ENCODE data around the gene NUP54.

The NUP54 gene, protein sequence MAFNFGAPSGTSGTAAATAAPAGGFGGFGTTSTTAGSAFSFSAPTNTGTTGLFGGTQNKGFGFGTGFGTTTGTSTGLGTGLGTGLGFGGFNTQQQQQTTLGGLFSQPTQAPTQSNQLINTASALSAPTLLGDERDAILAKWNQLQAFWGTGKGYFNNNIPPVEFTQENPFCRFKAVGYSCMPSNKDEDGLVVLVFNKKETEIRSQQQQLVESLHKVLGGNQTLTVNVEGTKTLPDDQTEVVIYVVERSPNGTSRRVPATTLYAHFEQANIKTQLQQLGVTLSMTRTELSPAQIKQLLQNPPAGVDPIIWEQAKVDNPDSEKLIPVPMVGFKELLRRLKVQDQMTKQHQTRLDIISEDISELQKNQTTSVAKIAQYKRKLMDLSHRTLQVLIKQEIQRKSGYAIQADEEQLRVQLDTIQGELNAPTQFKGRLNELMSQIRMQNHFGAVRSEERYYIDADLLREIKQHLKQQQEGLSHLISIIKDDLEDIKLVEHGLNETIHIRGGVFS

DNA sequence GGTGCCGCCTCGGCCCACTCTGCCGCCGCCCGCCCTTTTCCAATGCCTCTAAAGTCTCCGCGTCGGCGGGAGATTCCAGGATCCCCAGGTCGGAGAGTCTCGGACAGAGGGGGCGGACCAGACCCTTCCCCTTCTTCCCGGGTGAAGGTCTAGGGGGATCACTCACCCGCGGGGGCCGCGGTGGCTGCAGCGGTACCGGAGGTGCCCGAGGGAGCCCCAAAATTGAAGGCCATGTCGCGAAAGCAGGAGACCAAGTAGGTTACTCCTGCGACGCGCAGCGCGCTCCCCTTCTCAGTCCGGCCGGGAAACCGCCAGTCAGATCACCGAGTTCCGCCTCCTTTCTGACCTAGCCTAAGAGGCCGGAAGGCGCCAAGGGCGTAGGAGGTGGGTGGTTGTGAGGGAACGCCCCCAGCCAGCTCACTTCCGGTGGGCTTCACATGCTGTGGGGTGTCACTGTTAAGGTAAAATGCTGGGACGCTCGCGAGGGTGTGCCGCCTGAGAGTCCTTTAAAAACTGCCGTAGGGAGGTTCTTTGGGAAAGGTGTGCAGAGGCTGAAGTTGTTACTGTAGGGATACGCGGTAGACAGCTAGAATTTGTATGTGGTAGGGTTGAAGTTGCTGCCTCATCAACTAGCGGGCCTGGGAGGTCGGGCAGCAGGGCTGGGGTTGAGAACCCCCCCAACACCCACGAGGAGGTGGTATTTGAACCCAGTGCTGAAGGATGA, at the start of gene NUP54:
Gene NUP54, minus strand, starts transcription at position 256 of the 724 bp plus-strand sequence. Its CDS starts 23 bp downstream, at position 233.
- peak; percentile 95 for DNase-seq

DNA sequence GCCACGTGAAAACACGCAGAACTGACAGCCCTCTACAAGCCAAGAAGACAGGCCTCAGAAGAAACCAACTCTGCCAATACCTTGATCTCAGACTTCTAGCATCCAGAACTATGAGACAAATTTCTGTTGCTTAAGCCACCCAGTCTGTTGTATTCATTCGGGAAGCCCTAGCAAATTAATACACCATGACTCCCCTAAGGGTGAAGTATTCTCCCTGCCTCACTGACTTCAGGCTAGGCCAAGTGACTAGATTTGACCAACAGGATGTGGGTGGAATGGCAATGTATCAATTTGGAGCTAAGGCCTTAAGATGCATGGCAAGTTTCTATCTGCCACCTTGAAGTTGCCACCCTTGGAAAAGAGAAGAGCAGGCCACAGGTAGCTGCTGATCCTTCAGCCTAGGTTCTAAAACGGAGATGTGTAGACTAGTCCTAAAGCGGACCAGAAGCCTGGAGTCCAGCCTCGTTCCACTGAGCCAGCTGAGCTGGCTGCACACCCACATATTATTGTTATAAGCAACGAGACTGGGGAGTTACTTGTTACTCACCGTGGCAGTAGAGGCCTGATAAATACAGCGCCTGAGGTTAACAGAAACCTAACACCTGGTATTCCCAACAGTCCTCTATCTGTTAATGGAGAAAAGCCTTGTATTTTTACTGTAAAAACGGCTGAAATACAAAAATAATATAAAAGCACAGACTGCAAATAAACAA, 49.0 kb upstream of the NUP54 start:
- DNase-seq: no peak

DNA sequence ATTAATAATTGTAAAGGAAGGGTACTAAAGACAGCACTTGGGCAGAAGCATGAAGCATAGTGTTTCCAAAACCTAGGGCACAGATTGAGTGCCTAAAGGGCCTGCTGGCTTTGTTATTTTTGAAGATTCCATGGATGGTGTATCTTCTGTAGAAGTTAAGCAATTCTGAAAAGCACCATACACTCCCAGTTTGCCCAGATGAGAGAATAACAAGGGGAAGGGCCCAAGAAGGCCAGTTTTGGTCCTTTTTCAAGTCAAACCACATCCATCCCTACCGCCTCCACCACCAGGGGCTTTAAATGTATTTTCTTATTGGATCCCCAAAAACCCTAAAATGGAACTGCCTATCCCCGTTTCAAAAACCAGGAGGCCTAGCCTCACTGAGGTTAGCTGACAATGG, 48.2 kb upstream of the NUP54 start:
- no peak for DNase-seq

DNA sequence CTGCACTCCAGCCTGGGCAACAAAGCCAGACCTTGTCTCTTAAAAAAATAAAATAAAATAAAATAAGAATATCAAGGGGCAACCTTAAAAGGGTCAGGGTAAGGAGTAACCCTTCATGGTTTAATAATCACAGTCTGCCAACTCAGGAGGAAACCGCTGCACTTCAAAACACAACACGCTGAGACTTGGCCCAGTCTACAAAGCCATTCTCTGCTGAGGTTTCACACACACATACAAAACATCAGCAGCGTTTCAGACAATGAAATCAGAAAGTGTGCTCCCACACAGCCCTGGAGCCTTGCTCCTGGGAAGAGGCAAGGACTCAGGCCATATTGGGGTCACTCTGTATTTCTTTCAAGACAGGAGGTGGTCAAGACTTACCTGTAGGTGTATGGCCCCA, 47.1 kb upstream of the NUP54 start:
- no peak for DNase-seq

DNA sequence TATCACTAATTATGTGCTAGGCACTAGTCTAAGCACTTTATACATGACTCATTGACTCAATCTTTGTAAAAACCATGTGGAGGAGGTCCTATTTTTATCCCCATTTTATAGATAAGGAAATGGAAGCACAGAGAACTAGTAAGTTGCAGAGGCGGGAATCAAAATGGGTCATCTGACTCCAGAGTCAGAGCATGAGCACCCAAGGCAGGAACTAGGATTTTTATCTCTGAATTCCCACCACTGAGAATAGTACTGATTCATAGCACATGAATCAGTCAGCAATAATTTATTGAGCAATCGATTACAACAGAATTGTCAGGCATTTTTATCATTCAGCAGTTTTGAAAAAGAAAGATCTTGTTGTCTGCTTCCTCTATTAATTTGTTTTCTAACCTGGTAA, 46.1 kb upstream of the NUP54 start:
- no peak for DNase-seq

DNA sequence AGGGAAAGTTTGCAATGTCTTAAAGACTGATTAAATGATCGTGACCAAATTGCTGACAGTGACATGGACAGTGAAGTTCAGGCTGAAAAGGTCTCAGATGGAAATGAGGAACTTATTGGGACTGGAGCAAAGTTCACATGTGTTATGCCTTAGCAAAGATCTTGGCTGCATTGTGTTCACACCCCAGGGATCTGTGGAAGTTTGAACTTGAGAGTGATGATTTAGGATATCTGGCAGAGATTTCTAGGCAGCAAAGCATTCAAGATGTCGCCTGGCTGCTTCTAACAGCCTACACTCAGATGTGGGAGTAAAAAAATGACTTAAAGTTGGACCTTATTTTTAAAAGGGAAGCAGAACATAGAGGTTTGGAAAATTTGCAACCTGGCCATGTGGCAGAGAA, 44.0 kb upstream of the NUP54 start:
- no peak for DNase-seq

DNA sequence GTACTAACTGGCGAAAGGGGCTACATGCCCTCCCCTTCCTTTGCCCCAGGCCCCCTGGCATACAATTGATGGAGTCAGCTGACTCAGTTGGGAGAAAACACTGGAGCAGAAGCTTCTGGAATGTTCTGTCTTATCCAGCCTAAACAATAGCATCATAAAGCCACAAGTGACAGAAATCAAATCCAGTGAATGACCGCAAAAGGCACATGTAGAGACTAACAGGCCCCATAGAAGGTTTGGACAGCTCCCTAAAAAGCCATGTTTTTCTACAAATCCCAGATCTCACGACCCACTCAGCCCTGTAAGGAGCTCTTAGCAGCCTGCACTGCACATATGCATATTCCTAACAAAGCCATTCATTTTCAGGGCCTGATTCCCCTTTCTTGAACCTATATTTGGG, 40.4 kb upstream of the NUP54 start:
- no peak for DNase-seq

DNA sequence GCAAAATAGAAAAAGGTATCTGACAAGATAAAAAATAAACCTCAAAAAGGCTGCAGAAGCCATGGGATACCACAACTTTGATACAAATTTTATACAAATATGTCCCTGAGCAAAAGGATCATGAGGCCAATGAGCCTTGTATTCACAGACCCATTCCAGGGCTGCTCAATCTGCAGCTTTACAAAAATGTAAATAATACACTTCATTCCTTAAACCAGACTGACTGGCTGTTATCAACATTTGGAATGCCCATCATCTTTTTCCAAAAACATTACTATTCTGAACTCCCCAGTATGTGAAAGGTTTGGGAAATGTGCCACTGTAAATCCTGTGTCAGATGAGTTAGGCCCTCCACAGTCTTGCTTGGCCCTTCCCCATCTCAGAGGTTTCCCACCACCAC, 40.0 kb upstream of the NUP54 start:
- DNase-seq: no peak

DNA sequence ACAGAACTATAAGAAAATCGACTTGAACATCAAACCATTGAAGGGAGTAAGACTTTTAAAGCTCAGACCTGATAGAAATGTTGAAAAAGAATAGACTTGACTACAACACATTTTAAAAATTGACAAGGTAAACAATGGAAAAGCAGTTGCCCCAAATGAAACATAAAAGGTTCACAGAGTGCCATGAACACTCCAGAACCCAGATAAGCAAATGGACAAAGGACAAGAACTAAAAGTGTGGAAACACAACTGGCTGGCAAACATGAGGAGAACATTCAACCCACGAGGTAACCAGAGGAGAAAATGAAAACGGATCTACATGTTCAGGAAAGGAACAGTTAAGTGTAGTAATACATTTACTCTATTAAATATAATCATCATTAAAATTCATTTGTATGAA, 39.0 kb upstream of the NUP54 start:
- no peak for DNase-seq

DNA sequence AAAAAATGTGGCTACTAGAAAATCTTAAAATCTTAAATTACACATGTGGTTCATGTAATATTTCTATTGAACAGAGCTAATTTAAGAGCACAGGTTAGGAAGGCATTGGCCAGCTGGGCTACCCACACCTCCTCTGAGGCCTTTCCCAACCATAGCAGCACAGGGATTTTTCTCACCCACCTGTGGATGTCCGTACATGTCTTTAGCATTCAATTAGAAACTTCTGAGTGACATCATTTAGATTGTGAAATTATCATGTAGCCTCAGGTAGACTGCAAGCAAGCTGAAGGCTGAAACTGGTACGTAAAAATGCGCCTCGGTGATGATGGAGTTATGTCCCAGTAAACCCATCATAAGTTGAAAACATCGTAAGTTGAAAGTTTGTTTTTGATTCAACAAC, 34.3 kb upstream of the NUP54 start:
- DNase-seq: no peak

DNA sequence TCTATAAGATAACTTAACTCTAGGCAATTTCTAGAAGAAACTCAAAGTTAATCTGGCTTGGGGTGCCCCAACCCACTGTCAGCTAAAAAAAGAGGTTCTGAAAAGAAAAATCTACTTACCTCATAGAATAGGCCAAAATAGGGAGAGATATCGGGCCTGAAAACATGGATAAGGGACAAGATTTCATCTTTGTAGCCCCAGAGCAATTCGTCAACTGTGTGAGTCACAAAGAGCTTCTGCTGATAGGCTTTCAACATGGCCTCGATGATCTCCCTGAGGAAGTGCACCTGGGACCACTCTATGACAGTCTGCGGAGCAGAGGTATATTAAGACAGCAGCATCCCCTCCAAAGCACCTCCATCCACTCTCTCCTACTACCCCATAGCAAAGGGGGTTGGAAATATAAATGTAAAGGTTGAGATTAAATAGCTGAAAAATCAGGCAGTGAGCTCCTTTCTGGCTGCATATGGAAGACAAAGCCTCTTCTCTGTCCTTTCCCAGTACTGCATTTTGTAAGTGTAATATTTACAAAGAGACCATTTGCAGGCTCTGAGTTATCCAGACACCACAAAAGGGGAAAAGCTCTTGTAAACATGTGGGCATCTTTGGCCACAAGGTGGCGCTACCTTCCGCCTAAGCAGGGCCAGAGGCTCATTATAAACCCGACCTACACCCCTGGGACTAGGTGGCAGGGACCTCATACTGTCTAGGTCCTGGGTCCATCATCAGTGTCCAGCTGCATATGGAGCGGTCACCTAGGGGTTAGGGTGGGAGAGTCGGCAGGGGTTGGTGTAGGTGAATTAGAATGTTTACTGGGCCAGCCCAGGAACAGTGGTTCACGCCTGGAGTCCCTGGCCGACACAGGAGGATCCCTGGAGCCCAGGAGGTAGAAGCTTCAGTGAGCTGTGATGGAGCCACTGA, 31.5 kb upstream of the NUP54 start:
- DNase-seq: peak; percentile 77

DNA sequence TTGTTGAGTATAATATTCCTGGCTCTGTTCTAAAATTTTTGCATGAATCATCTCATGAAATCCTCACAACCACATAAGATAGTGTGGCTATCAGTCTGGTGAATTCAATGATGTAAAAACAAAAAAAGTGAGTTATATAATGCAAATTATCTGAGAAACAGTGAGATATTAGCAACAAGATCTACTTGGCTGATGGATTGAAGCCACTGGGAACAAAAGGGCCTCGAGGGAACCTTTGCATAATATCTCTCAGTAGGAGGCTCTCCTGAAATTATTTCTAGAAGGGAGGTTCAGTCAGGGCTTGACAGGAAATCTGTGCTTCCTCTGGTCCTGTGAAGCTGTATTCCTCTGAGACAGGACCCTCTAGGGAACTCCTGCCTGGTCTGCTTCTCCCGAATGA, 30.1 kb upstream of the NUP54 start:
- no peak for DNase-seq

DNA sequence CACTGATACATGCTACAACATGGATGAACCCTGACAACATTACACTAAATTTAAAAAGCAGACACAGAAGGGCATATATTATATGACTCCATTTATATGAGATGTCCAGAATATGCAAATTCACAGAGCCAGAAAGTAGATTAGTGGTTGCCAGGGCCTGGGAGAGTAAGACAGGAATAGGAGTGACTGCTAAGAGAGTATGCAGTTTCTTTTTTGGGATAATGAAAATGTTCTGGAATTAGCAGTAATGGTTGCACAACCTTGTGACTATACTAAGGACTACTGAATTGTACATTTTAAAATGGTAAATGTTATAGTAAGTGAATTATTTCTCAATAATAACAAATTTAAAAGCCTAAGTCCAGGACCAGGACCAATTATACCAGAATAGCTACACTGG, 29.5 kb upstream of the NUP54 start:
- DNase-seq: no peak

DNA sequence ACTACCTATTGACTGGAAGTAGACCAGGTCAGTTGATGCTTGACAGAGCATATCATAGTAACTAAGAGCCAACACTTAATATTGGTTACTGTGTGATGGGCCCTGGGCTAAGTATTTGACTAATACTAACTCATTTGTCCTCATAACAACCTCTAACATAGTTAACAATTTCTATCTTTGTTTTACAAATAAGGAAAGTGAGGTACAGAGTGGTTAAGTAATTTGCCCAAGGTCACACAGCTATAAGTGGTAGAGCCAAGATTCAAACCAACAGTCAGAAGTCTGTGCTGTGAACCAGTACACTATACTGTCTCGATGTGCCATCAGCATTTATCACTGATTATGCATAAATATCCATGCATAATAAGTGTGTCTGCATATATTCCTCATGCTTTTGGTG, 27.1 kb upstream of the NUP54 start:
- no peak for DNase-seq

DNA sequence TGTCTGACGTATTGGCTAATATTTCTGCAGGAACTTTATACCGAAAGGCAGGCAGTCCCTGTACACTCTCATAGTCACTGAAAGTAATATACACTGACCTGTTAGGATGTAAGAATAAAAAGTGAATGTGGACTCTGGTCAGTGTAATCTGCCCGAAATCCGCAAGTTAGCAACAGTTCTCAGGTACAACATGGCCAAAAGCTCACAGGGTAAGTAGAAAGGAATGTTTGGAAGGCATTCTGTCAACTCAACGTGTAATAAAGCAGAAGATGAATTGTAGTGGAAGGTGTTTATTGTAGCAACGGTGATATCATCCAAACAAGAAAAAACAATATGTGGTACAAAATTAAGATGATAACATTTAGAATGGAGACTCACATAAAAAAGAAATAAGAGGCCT, 26.0 kb upstream of the NUP54 start:
- DNase-seq: no peak

DNA sequence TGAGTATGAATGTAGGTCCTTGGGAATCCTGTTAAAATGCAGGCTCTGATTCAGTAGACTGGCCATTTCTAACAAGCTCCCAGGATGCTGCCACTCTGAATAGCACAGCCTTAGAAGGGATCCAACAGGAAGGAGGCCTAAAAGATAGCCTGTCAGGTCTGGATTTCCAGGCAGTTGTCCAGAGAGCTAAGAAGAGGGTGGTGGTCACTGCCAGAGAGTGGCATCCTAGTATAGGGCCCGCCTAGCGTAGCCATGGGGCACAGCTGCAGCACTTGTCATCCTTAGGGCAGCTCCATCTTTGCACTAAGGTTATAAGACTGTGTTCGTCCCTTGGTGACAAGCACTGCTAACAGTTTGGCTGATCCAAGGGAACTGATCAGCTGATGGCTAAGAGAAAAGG, 20.5 kb upstream of the NUP54 start:
- no peak for DNase-seq

DNA sequence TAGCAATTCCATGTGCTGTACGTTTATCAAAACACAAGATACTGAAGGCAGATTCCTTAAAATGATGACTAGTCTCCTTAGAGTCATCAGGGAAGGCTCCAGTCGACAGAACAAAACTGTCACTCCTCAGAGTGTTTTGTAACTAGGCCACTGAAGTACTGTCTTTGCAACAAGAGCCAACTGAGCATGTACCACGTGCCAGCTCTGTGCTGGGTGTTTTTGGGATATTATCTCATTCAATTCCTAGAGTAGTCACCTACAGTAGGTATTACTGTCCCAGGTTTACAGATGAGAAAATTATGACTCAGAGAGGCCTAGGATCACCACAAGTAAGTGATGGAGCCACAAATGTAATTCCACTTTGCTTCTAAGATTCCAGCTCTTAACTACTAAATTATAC, 18.3 kb upstream of the NUP54 start:
- no peak for DNase-seq

DNA sequence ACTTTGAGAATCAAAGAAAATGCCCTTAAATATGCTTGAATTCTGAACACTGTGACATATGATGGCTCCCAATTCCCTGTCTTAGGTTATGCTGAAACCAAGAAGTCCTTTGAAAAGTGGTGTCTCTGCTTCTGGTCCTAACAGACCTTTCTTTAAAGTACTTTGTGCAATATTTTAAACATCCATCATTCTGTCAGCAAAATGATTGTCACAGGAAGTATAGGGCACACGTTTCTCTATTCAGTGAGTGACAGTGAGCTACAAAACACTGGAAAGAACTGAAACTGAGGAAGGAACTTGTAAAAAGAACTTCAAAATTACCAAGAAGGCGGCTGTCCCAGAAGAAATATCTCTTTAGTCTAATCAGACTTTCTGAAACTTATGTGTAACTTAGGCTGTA, 12.2 kb upstream of the NUP54 start:
- DNase-seq: no peak

DNA sequence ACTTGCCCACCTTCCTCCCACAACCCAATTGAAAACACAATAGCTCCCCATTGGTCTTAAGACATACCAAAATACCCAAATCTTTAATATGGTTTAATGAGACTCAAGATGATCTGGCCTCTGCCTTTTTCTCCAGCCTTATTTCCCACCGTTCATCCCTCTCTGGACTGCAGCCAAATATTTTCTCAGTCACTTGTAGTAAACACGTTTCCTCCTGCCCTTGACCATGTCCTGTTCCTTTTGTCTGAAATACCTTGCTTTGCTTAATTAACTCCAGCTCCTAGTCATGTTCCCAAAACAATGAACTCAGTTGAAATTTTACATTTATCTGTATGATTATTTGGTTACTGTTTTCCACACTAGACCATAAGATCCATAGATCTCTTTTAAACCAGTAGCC, 8.4 kb upstream of the NUP54 start:
- peak; percentile 19 for DNase-seq

DNA sequence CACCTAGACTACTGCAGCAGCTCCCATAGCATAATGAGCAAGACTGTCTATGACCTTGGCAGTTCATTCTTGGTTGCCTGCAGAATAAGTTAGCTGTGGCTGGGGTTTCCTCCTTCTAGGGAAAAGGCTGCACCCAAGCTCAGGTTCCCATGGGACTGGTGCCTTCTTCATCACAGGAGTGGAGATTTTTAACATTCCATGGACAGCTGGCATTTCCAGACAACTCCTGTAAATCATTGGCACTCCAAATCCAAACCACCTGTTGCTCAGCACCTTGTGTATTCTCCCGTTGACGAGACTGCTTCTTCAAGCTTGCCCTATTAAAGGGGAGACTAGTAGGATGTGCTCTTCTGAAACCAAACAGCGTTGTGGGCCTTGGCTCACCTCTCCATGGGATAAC, 7.8 kb upstream of the NUP54 start:
- no peak for DNase-seq

DNA sequence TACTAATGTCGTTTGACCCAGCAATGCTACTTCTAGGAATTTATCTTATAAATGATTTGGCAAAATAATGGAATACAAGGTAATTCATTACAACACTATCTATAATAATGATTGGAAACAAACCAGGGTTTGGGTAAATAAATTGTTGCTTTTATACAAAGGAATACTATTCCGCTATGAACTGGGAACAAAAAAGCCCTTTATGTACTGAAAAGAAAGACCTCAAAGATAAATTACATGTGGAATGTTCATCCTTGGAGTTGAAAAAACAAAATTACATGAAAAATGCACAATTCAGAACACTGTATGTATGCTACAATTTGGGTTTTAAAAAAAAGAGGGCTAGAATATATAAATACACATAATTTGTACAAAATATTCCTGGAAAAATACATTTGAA, 5.2 kb upstream of the NUP54 start:
- DNase-seq: no peak

DNA sequence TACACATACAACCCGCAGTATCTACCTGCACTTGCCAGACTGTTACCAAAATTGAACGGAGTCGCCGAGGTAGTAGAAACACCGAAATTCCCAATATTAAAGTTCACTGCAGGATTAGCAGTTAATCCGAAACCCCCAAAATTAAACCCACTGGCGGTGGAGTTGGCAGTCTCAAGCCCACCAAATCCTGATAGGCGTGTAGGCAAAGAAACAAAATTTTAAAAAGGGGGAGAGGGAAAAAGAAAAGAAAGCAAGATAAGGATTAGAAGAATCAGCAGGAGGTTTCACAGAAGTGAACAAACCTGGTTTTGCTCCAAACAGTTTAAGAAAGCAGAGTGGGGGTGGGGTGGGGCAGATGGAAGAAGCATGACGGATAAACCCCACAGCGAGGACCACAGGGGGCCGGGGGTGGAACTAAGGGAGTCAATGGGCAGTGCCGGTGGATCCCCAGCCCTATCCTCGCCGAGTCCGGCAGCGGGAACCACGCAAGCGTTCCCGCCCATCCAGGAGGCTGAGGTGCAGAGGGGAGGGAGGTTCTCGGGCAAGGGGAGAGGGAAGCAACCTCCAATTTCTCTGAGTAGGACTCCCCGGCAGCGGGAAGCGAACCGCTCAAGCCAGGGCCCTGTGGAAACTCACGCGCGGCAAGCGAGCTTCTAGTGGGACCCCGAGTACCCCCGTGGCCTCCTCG, 599 bp downstream of the NUP54 start:
- DNase-seq: peak; percentile 95
